GM12801 (cell line): ENCODE results near the gene KRTDAP.

Experiments used
- TF ChIP-seq, protein P1 (sequence below): IDR thresholded peaks from one replicate; pipeline ENCODE4 v1.5.1; 2011; ENCODE audit warnings: control low read depth; ENCODE audit not compliant: insufficient read length; ENCODE audit errors: extremely low read depth

Gene KRTDAP

DNA sequence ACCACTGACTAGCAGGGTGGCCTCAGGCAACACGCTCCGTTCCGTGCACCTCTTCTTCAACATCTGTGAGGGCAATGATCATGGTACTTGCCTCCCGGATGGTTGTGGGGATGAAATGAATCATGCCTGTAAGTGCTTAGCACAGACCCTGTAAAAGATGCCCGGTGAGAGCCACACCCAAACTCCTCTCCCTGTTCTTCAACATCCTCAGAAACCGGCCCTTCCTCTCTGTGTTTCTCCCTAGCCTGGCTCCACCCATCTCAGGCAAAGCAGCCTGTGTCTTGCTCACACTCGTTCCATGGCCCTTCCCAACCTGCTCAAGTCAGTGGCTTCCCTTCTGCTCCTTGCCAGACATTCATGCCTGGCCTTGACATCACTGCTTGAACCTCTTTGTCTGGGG is 29.0 kb upstream of the KRTDAP start:
- TF ChIP-seq, protein P1, sequence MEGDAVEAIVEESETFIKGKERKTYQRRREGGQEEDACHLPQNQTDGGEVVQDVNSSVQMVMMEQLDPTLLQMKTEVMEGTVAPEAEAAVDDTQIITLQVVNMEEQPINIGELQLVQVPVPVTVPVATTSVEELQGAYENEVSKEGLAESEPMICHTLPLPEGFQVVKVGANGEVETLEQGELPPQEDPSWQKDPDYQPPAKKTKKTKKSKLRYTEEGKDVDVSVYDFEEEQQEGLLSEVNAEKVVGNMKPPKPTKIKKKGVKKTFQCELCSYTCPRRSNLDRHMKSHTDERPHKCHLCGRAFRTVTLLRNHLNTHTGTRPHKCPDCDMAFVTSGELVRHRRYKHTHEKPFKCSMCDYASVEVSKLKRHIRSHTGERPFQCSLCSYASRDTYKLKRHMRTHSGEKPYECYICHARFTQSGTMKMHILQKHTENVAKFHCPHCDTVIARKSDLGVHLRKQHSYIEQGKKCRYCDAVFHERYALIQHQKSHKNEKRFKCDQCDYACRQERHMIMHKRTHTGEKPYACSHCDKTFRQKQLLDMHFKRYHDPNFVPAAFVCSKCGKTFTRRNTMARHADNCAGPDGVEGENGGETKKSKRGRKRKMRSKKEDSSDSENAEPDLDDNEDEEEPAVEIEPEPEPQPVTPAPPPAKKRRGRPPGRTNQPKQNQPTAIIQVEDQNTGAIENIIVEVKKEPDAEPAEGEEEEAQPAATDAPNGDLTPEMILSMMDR = no peak

DNA sequence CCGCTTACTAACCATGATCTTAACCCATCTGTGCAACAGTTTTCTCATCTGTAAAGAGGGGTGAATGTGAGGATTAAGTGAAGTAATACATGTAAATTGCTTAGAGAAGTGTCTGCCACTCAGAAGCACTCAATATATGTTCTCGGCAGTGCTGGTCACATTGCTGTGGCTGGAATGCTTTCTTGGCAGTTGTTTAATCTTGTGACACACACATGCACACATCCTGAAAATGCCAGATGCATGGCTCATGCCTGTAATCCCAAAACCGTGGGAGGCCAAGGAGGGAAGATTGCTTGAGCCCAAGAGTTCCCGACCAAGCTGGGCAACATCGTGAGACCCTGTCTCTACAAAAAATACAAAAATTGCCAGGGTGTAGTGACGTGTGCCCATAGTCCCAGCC is 28.0 kb upstream of the KRTDAP start:
- TF ChIP-seq, protein P1 = no peak

DNA sequence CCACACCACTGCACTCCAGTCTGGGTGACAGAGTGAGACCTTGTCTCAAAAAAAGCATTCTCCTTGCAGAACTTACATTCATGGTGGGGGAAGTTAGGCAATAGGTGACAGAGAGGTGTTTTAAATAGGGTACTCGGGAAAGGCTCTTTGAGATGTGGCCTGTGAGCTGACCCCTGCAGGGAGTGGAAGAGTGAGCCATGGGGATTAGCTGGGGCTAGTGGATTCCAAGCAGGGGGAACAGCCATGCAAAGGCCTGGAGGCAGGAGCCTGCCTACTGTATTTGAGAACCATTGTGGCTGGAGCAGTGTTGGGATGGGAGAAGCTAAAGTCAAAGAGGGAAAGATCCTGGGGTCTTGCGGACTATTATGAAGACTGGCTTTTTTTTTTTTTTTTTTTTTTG is 27.1 kb upstream of the KRTDAP start:
- TF ChIP-seq, protein P1 = no peak

DNA sequence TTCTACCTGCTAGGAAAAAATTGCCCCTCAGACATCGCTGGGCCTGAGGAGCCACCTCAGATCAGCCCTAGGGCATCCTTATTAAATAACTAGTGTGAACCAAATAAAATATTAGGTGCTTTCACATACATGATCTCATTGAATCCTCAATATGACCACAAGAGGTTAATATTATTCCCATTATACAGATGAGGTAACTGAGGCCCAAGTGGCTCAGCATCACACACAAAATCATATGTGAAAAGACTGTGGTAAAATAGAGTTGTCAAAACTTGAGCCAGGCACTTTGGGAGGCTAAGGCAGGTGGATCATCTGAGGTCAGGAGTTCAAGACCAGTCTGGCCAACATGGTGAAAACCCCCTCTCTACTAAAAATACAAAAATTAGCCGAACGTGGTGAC is 26.0 kb upstream of the KRTDAP start:
- TF ChIP-seq, protein P1 = no peak

DNA sequence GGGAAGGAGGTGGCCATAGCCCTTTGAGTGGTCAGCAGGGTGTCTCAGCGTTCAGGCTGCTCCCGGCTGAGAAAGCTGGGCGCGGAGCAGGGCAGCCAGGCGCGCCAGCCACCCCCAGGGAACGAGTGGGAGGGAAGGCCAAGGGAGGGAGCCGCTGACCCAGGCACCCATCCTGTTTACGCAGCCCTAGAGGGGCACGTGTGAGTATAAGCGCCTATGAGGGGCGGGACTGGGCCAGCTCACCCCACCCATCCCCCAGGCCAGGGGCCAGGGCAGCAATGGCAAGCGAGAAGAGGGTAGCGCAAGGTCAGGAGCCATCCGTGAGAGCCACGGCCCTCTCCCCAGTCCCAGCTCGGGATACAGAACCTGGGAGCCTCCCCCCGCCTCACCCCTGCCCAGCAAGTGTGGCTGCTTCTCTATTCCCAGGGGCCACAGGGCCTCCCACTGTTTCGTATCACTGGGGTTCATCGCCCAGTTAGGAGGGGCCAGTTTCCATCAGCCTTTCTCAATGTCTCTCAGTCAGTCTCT is 24.1 kb upstream of the KRTDAP start:
- TF ChIP-seq, protein P1 = no peak

DNA sequence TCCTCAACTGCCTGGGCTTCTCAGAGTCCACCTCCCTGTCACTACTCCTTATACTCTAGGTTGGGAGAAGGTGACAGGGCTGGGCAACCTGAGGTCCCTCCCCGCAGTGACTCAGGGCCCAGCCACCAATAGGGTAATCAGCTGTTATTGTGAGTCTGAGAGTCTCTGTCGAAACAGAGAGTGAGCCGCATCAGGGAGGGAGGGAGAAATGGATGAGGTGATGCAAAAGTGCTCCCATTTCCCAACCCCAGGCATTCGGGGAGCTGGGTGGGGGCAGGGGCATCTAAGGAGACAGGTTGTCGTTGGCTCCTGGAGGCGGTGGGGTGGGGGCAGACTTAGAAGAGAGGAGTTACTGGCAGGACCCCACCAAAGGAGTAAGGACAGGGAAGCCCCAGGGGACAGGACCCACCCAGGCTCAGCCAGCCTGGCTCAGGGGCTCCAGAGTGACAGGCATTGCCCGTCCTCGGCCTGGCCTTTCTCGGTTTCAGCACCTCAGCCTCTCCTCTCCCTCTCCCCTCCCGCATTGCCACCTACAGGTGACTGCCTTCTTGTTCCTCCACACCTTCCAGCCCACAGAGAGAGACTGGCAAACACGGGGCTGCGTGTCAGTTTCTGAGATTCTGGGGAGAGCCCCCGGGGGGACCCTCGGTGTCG is 23.5 kb upstream of the KRTDAP start, which contains the start of gene DMKN:
Gene DMKN (minus strand): TSS at position 22 of the 654 bp plus-strand sequence. CDS start 174 bp downstream, outside the sequence.
- TF ChIP-seq, protein P1 = no peak

DNA sequence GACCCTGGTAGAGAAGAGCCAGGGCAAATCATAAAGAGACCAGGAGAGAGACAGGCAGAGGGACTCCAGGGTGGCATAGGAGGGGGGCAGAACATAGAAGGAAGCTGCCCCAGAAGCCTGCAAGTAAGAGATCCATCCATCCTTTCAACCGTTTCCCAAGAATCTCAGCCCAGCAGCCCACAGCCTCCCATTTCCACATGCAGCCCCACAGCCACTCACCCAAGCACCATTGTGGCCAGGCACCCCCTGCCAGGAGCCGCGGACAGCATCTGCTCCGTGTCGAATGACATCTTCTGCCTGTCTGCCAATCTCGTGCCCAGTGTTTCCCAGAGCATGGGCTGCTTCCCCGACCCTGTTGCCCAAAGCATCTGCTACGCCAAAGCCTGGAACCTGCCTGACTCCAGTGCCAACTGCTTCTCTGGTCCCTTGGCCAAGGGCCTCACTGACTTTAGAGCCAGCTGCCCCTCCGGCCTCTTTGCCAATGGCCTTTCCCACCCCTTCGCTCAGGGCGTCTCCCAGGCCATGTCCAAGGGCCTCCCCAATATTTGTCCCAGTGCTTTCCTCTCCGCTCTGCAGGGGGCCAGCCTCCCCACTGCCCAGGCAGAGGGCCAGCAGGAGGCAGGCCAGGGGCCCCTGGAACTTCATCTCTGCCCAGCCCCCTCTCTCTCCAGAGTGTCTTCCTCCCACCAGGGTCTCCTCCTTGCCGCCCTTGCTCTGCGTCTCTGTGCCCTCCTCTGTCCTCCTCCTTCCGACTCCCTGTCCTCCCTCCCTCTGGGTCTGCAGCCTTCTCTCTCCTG is 22.8 kb upstream of the KRTDAP start:
- TF ChIP-seq, protein P1 = no peak
